ENCODE results near the gene MTA3. TPM values are rescaled to one million over a fixed set of nuclear protein-coding genes. Genes with fewer than 3 reads are reported as not detected.

Gene MTA3
- total RNA-seq, 6 donors from 2014 or later = 18.2 to 59.7 (median 27.0) TPM

DNA sequence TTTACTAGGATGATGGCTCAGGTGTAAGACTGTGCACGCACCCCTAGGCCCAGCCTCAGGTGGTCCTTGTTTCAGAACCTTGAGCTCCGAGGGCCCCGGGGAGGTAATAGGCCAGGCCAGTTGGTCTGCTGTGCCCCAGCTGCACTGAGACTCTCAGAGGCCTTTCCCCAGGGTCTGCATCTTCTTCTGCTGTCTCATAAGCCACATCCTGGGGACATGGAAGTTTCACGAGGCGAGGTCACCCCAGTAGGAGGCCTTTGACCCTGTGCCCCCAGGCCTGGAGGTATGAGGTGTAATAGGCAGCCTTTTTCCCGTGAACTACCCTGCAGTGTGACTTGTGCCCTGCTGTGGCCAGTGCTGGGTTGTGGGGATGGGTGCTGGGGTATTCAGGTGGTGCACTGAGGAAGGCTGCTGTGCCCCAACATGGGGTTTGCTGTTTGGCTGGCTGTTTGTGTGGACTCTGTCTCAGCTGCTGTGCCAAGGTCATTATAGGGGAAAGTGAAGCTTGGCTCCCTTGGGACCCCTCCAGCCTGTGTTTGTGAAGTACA is 188.6 kb downstream of the MTA3 start:
- no peaks in the 10 kb centered on the region for H3K27me3 ChIP-seq
- peaks cover 0 to 6% (median 0%) of the 10 kb centered on the region in 4 donors for H3K4me1 ChIP-seq
- ATAC-seq (ENCODE audit: low FRiP score in 2 of 2) = no peak
- H3K4me3 ChIP-seq = no peak overlapping the region
- H3K27ac ChIP-seq = no peak overlapping the region
- 92 to 95% methylated on average over 3 to 5 of the region's 6 CpGs for WGBS, 2 donors
- peaks cover 0 to 17% (median 8%) of the 10 kb centered on the region in 4 donors for H3K36me3 ChIP-seq
- TF ChIP-seq EP300 (IDR thresholded peaks at IDR 0.05) (no peak), POLR2AphosphoS5 (IDR thresholded peaks at IDR 0.05) (no peak), POLR2A (IDR thresholded peaks at IDR 0.05) (no peak)
- TF ChIP-seq, protein P1, sequence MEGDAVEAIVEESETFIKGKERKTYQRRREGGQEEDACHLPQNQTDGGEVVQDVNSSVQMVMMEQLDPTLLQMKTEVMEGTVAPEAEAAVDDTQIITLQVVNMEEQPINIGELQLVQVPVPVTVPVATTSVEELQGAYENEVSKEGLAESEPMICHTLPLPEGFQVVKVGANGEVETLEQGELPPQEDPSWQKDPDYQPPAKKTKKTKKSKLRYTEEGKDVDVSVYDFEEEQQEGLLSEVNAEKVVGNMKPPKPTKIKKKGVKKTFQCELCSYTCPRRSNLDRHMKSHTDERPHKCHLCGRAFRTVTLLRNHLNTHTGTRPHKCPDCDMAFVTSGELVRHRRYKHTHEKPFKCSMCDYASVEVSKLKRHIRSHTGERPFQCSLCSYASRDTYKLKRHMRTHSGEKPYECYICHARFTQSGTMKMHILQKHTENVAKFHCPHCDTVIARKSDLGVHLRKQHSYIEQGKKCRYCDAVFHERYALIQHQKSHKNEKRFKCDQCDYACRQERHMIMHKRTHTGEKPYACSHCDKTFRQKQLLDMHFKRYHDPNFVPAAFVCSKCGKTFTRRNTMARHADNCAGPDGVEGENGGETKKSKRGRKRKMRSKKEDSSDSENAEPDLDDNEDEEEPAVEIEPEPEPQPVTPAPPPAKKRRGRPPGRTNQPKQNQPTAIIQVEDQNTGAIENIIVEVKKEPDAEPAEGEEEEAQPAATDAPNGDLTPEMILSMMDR (IDR thresholded peaks at IDR 0.05) = no peak
- no peaks in the 10 kb centered on the region for H3K9me3 ChIP-seq
- no peak for DNase-seq

DNA sequence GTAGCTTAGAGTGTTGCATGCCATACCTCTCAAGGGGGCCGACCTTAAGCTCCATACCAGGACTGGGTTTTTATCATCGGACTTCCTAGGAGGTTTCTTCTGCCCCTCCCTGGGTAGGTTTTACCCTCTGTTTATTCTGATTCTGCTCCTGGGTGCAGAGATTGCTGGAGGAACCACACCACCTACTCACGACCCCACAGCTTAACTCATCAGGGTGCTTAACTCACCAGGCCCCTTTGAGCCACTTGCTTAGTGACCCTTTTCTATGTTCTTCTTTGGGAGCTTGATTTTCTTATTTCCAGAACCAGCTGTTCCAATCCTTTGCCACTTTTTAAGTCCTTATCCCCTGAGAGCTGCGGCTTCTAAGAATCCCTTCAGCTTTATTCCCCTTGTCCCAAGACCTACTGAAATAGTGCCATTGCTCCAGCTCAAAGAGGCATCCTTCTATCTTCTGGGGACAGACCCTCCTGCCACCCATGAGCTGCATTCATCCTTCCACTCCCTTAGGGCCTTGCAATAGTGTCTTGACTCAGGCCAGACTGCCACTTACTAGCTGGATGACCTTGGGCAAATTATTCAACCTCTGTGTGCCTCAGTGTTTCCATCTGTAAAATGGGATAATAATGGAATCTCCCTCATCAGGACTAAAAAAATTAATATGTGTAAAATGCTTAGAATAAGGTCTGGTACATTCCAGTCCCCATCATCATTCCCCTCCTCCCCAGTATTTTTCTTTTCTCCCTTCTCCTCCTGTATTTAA is 189.7 kb downstream of the MTA3 start:
- DNase-seq (no peak), ATAC-seq (ENCODE audit: low FRiP score in 2 of 2) (no peak)
- peaks cover 0 to 20% (median 8%) of the 10 kb centered on the region in 4 donors for H3K36me3 ChIP-seq
- WGBS, 2 donors = 89 to 92% methylated on average over 4 of the region's 4 CpGs
- H3K27ac ChIP-seq = no peak overlapping the region
- H3K4me1 ChIP-seq = peaks cover 0 to 5% (median 0%) of the 10 kb centered on the region in 4 donors
- no peaks in the 10 kb centered on the region for H3K9me3 ChIP-seq
- H3K27me3 ChIP-seq = no peaks in the 10 kb centered on the region
- H3K4me3 ChIP-seq = no peak overlapping the region
- TF ChIP-seq EP300 (IDR thresholded peaks at IDR 0.05) (no peak), POLR2AphosphoS5 (IDR thresholded peaks at IDR 0.05) (no peak), POLR2A (IDR thresholded peaks at IDR 0.05) (no peak)
- TF ChIP-seq, protein P1 (IDR thresholded peaks at IDR 0.05) = no peak

DNA sequence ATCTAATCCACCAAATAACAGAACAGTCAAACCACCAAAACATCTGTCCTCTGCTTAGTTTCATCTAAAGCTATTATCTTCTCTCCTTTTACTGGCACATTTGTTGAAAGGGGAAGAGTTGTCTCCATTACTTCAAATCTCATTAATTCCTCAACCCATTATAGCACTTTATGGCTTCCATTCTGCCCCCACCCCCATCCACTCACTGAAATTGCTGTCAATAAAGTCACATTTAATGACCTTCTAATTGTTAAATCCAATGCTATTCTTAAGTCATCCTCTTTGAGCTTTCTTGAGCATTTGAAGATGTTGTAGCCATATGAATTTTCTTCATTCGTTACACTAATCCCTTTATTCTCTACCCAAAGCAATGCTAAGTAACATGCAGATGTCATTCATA is 190.3 kb downstream of the MTA3 start:
- TF ChIP-seq POLR2A (IDR thresholded peaks at IDR 0.05) (no peak), EP300 (IDR thresholded peaks at IDR 0.05) (no peak), POLR2AphosphoS5 (IDR thresholded peaks at IDR 0.05) (no peak)
- TF ChIP-seq, protein P1 (IDR thresholded peaks at IDR 0.05) = no peak
- Histone ChIP-seq H3K9me3 (no peaks in the 10 kb centered on the region), H3K36me3 (peaks cover 0 to 15% (median 5%) of the 10 kb centered on the region in 4 donors), H3K4me3 (no peak overlapping the region), H3K4me1 (no peaks in the 10 kb centered on the region), H3K27ac (no peak overlapping the region), H3K27me3 (no peaks in the 10 kb centered on the region)
- DNase-seq = no peak
- no peak for ATAC-seq (ENCODE audit: low FRiP score in 2 of 2)
- 96 to 100% methylated on average over 1 of the region's 1 CpG for WGBS, 2 donors

DNA sequence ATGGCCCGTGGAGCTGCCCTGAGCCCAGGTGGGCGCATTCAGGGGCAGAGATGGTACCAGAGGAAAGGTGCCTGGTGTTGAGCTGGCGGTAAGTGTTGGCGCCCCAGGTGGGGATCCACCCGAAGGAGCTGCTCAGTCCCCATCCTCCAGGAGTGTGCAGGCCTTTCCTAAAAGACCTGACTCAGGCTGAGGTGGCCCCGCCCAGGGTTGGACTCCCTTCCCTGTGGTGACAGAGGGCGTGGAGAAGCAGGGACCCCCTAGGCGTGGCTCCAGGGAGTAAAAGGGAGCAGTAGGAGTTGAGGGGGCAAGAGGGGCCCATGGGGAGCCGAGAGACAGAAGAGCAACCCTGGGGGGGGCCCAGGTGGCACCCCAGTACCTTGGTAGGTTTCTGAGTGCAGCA is 193.1 kb downstream of the MTA3 start:
- Histone ChIP-seq H3K27ac (no peak overlapping the region), H3K36me3 (peaks cover 0 to 4% (median 0%) of the 10 kb centered on the region in 4 donors), H3K9me3 (no peaks in the 10 kb centered on the region), H3K4me1 (no peaks in the 10 kb centered on the region), H3K27me3 (no peaks in the 10 kb centered on the region), H3K4me3 (no peak overlapping the region)
- no peak for TF ChIP-seq POLR2AphosphoS5 (IDR thresholded peaks at IDR 0.05)
- no peak for TF ChIP-seq POLR2A (IDR thresholded peaks at IDR 0.05)
- TF ChIP-seq EP300 (IDR thresholded peaks at IDR 0.05) = no peak
- TF ChIP-seq, protein P1 (IDR thresholded peaks at IDR 0.05) = no peak
- WGBS, 2 donors = 91 to 95% methylated on average over 8 to 9 of the region's 9 CpGs
- ATAC-seq (ENCODE audit: low FRiP score in 2 of 2) = no peak
- DNase-seq = no peak

Data from upper lobe of left lung (tissue), 6 donors.